NCI-H748 (cell line): Measurements from ENCODE around the gene NYAP2.

Source experiments
- DNase-seq: peaks from one replicate; lab custom pipeline; 2025; ENCODE audit not compliant: unreplicated experiment; lab: John Stamatoyannopoulos, UW

The NYAP2 gene

GRCh38 chr2:225428360-225428759, 28.9 kb downstream of the NYAP2 start:
- peak; percentile 64 for DNase-seq

GRCh38 chr2:225429717-225430116, 30.2 kb downstream of the NYAP2 start:
- peak; percentile 79 for DNase-seq

GRCh38 chr2:225431105-225431863, 31.8 kb downstream of the NYAP2 start:
- DNase-seq: peak; percentile 11

GRCh38 chr2:225434014-225434413, 34.5 kb downstream of the NYAP2 start:
- no peak for DNase-seq

GRCh38 chr2:225437319-225437718, 37.8 kb downstream of the NYAP2 start:
- DNase-seq: no peak

- no peak for DNase-seq
These were observed 38.7 kb downstream of the NYAP2 start for GRCh38 chr2:225438248-225438647.

- no peak for DNase-seq
These were observed 53.2 kb downstream of the NYAP2 start for GRCh38 chr2:225452677-225453076.

- no peak for DNase-seq
These were observed 54.9 kb downstream of the NYAP2 start for GRCh38 chr2:225454412-225454811.

GRCh38 chr2:225456619-225457260, 57.2 kb downstream of the NYAP2 start:
- no peak for DNase-seq

GRCh38 chr2:225457482-225457881, 58.0 kb downstream of the NYAP2 start:
- peak; percentile 74 for DNase-seq

GRCh38 chr2:225458431-225459117, 59.1 kb downstream of the NYAP2 start:
- peak; percentile 41 for DNase-seq

- no peak for DNase-seq
These were observed 62.9 kb downstream of the NYAP2 start for GRCh38 chr2:225462417-225462816.

- DNase-seq: peak; percentile 24
These were observed 63.4 kb downstream of the NYAP2 start for GRCh38 chr2:225462945-225463344.

- DNase-seq: no peak
These were observed 63.9 kb downstream of the NYAP2 start for GRCh38 chr2:225463449-225463848.

- DNase-seq: no peak
These were observed 65.0 kb downstream of the NYAP2 start for GRCh38 chr2:225464346-225465025.

GRCh38 chr2:225465827-225466226, 66.3 kb downstream of the NYAP2 start:
- DNase-seq: no peak

GRCh38 chr2:225466891-225467604, 67.5 kb downstream of the NYAP2 start:
- DNase-seq: no peak

- DNase-seq: no peak
These were observed 68.6 kb downstream of the NYAP2 start for GRCh38 chr2:225468131-225468530.

- peak; percentile 37 for DNase-seq
These were observed 71.5 kb downstream of the NYAP2 start for GRCh38 chr2:225471039-225471438.

- peak; percentile 64 for DNase-seq
These were observed 72.0 kb downstream of the NYAP2 start for GRCh38 chr2:225471482-225471881.

GRCh38 chr2:225472161-225472560, 72.7 kb downstream of the NYAP2 start:
- DNase-seq: no peak
